Activated CD4-positive, alpha-beta T cell treated with anti-CD3 and anti-CD28 coated beads, Interleukin-2, amount 50 U/mL, for 4 hours (primary cell): Measurements from ENCODE around the gene MARCO.

Experiments
- DNase-seq, 2 experiments: peaks; one replicate each; pipeline ENCODE4 v3.0.0-alpha.2; 2020

MARCO gene

GRCh38 chr2:118942031-118942430 lies at the start of gene MARCO:
Gene MARCO (plus strand): TSS chr2:118942194. CDS start chr2:118942301, 107 bp downstream.
- no peak for DNase-seq

- DNase-seq, result no peak
These were observed 48.9 kb upstream of the MARCO start for GRCh38 chr2:118893100-118893499.

- no peak for DNase-seq
These were observed 39.5 kb upstream of the MARCO start for GRCh38 chr2:118902266-118903028.

- DNase-seq, result no peak
These were observed 39.0 kb upstream of the MARCO start for GRCh38 chr2:118903029-118903351.

GRCh38 chr2:118903551-118904479 lies 38.2 kb upstream of the MARCO start:
- no peak for DNase-seq

- DNase-seq, result no peak
These were observed 36.8 kb upstream of the MARCO start for GRCh38 chr2:118905206-118905605.

GRCh38 chr2:118906186-118906585 lies 35.8 kb upstream of the MARCO start:
- DNase-seq, result no peak

- no peak for DNase-seq
These were observed 34.2 kb upstream of the MARCO start for GRCh38 chr2:118907759-118908158.

- DNase-seq, result no peak
These were observed 32.8 kb upstream of the MARCO start for GRCh38 chr2:118909191-118909590.

- DNase-seq, result no peak
These were observed 30.7 kb upstream of the MARCO start for GRCh38 chr2:118911166-118911856.

GRCh38 chr2:118911936-118912335 lies 30.1 kb upstream of the MARCO start:
- DNase-seq, result no peak

GRCh38 chr2:118913131-118913802 lies 28.7 kb upstream of the MARCO start:
- DNase-seq, result no peak

GRCh38 chr2:118913803-118914645 lies 28.0 kb upstream of the MARCO start:
- no peak for DNase-seq

- no peak for DNase-seq
These were observed 27.1 kb upstream of the MARCO start for GRCh38 chr2:118914721-118915453.

- no peak for DNase-seq
These were observed 24.0 kb upstream of the MARCO start for GRCh38 chr2:118918017-118918416.

- no peak for DNase-seq
These were observed 20.3 kb upstream of the MARCO start for GRCh38 chr2:118921646-118922045.

GRCh38 chr2:118922254-118922653 lies 19.7 kb upstream of the MARCO start:
- no peak for DNase-seq

- DNase-seq, result no peak
These were observed 18.6 kb upstream of the MARCO start for GRCh38 chr2:118923371-118923770.

- no peak for DNase-seq
These were observed 16.5 kb upstream of the MARCO start for GRCh38 chr2:118925476-118925875.

GRCh38 chr2:118925981-118926380 lies 16.0 kb upstream of the MARCO start:
- no peak for DNase-seq

- no peak for DNase-seq
These were observed 12.9 kb upstream of the MARCO start for GRCh38 chr2:118929059-118929458.
